BLaER1 (cell line): ENCODE measurements around the gene FAM221B.

ENCODE experiments used
- H3K27ac ChIP-seq: shearing (Covaris generic); formaldehyde crosslinking; 2 replicates; pipeline ENCODE4 v1.8.1; 2022
- H3K27me3 ChIP-seq: shearing (Covaris generic); formaldehyde crosslinking; 2 replicates; pipeline ENCODE4 v1.8.1; 2022
- H3K36me3 ChIP-seq: shearing (Covaris generic); formaldehyde crosslinking; 2 replicates; pipeline ENCODE4 v1.8.1; 2022
- H3K4me1 ChIP-seq: shearing (Covaris generic); formaldehyde crosslinking; 2 replicates; pipeline ENCODE4 v1.8.1; 2022
- H3K4me2 ChIP-seq: shearing (Covaris generic); formaldehyde crosslinking; 2 replicates; pipeline ENCODE4 v1.8.1; 2022
- H3K4me3 ChIP-seq: shearing (Covaris generic); formaldehyde crosslinking; 2 replicates; pipeline ENCODE4 v1.8.1; 2022
- H3K9ac ChIP-seq: shearing (Covaris generic); formaldehyde crosslinking; 2 replicates; pipeline ENCODE4 v1.8.1; 2022
- H3K9me3 ChIP-seq: shearing (Covaris generic); formaldehyde crosslinking; 2 replicates; pipeline ENCODE4 v1.8.1; 2022
- H4K20me1 ChIP-seq: shearing (Covaris generic); formaldehyde crosslinking; 2 replicates; pipeline ENCODE4 v1.8.1; 2022
- Cebpa-rat ChIP-seq: shearing (Covaris generic); IDR thresholded peaks from 2 replicates; pipeline ENCODE4 v1.8.1; 2022

FAM221B gene

GRCh38 chr9:35828716-35829083 lies at the start of gene FAM221B:
Gene FAM221B, minus strand, starts transcription at chr9:35828732. Its CDS starts 2,571 bp downstream, at chr9:35826161.
- no peak for TF ChIP-seq Cebpa-rat
- Histone ChIP-seq H3K27ac (peak within 1 kb of the TSS; percentile 64), H3K36me3 (no peaks in the 10 kb centered on the region), H3K4me1 (peaks cover 29% of the 10 kb centered on the region), H3K4me3 (peak within 1 kb of the TSS; percentile 73), H3K9ac (peak within 1 kb of the TSS; percentile 78), H4K20me1 (no peaks in the 10 kb centered on the region), H3K4me2 (peak within 1 kb of the TSS; percentile 96), H3K27me3 (no peaks in the 10 kb centered on the region), H3K9me3 (no peaks in the 10 kb centered on the region)

DNA sequence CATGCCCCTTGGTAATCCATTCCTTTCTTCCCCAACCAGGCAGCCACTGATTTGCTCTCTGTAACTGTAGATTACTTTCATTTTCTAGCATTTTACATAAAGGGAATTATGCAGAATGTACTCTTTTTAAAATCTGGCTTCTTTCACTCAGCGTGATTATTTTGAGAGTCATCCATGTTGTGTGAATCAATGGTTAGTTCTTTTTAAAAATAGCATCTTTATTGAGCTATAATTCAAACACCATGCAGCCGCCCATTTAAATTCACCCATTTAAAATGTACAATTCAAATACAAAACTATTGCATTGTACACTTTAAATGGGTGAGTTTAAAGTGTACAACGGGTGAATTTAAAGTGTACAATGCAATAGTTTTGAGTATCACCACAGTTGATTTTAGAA lies 44.0 kb upstream of the FAM221B start:
- H3K27ac ChIP-seq: no peak overlapping the region
- no peaks in the 10 kb centered on the region for H3K27me3 ChIP-seq
- no peak overlapping the region for H3K9ac ChIP-seq
- no peaks in the 10 kb centered on the region for H4K20me1 ChIP-seq
- TF ChIP-seq Cebpa-rat: no peak
- no peak overlapping the region for H3K4me3 ChIP-seq
- H3K9me3 ChIP-seq: peaks cover 10% of the 10 kb centered on the region
- H3K36me3 ChIP-seq: no peaks in the 10 kb centered on the region
- no peak overlapping the region for H3K4me2 ChIP-seq
- H3K4me1 ChIP-seq: no peaks in the 10 kb centered on the region

- no peaks in the 10 kb centered on the region for H3K27me3 ChIP-seq
- peaks cover 1% of the 10 kb centered on the region; the same call in 1 of the 2 replicates for H3K9me3 ChIP-seq
- H4K20me1 ChIP-seq: no peaks in the 10 kb centered on the region
- no peak for TF ChIP-seq Cebpa-rat
- H3K27ac ChIP-seq: no peak overlapping the region
- H3K4me2 ChIP-seq: no peak overlapping the region
- no peaks in the 10 kb centered on the region for H3K4me1 ChIP-seq
- H3K4me3 ChIP-seq: no peak overlapping the region
- no peaks in the 10 kb centered on the region for H3K36me3 ChIP-seq
- no peak overlapping the region for H3K9ac ChIP-seq
These were observed 43.0 kb upstream of the FAM221B start for GRCh38 chr9:35871545-35871944.

DNA sequence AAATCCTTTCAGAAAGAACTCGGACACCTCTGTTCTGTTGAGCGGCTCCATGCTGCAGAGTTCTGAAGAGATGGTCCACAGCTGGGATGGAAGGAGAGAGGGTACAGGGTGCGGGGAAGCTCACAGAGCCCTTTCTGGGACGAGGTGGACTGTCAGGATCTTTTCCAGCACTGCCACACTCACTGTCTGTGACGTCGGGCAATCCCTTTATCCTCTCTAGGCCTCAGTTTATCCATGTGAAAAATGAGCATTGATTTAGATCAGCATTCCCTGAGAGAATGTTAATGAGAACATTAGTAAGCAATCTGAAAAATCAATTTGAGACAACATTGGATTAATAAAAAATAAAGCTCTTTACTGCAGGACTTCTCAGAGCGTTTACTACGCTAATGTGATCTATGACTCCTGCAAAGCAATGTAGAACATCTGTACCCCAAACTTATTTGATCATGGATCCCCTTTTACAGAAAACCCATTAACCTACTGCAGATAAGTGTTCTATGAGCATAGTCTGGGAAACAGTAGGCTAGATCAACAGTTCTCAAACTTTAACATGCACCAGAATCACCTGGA lies 41.9 kb upstream of the FAM221B start, which contains the start of gene OR13J1:
Gene OR13J1, minus strand, starts transcription at position 51 of the 573 bp plus-strand sequence. Its CDS starts 0 bp downstream, at position 51.
- Histone ChIP-seq H3K27me3 (no peaks in the 10 kb centered on the region), H3K27ac (no peak within 1 kb of the TSS)
- no peak for TF ChIP-seq Cebpa-rat

GRCh38 chr9:35869621-35870216 lies 41.2 kb upstream of the FAM221B start:
- Histone ChIP-seq H3K36me3 (no peaks in the 10 kb centered on the region), H3K4me3 (no peak overlapping the region), H3K27ac (no peak overlapping the region), H3K27me3 (no peaks in the 10 kb centered on the region), H3K9ac (no peak overlapping the region), H3K4me2 (no peak overlapping the region), H3K9me3 (no peaks in the 10 kb centered on the region), H4K20me1 (no peaks in the 10 kb centered on the region), H3K4me1 (no peaks in the 10 kb centered on the region)
- TF ChIP-seq Cebpa-rat: no peak

More for the DNA sequence above, 41.9 kb upstream of the FAM221B start, which contains the start of gene OR13J1:
- Histone ChIP-seq H3K4me2 (no peak within 1 kb of the TSS), H3K9me3 (no peaks in the 10 kb centered on the region), H3K9ac (no peak within 1 kb of the TSS), H3K4me1 (no peaks in the 10 kb centered on the region), H3K4me3 (no peak within 1 kb of the TSS), H3K36me3 (no peaks in the 10 kb centered on the region), H4K20me1 (no peaks in the 10 kb centered on the region)

- Histone ChIP-seq H3K9ac (no peak overlapping the region), H4K20me1 (no peaks in the 10 kb centered on the region), H3K36me3 (no peaks in the 10 kb centered on the region), H3K27me3 (no peaks in the 10 kb centered on the region), H3K4me1 (no peaks in the 10 kb centered on the region), H3K4me2 (no peak overlapping the region), H3K27ac (no peak overlapping the region), H3K9me3 (no peaks in the 10 kb centered on the region), H3K4me3 (no peak overlapping the region)
- TF ChIP-seq Cebpa-rat: 0 out of 2 replicates have a peak, but pooled peaks have one; percentile 43
These were observed 40.4 kb upstream of the FAM221B start for GRCh38 chr9:35868933-35869332.

DNA sequence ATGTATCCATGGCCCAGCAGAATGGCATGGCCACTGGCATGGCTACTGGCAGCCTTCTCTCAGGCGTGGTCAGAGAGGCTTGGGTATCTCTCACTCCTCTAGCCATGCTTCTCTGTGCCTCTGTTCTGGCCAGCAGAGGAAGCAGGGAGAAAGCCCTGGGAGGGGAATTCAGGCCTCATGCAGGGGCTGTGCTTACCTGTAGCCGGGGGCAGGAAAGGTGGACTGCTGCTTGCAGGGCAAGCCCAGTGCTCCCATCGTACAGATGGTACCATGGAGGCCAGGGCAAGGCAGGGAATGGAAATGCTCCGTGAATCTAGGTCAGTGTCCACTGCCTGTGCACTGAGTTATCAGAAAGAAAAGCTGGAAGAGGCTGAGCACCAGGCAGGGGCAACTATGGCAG lies 39.0 kb upstream of the FAM221B start:
- H3K4me2 ChIP-seq: no peak overlapping the region
- no peak overlapping the region for H3K4me3 ChIP-seq
- no peak overlapping the region for H3K27ac ChIP-seq
- no peaks in the 10 kb centered on the region for H3K27me3 ChIP-seq
- no peak overlapping the region for H3K9ac ChIP-seq
- no peaks in the 10 kb centered on the region for H3K36me3 ChIP-seq
- H3K4me1 ChIP-seq: no peaks in the 10 kb centered on the region
- no peak for TF ChIP-seq Cebpa-rat
- H3K9me3 ChIP-seq: no peaks in the 10 kb centered on the region
- no peaks in the 10 kb centered on the region for H4K20me1 ChIP-seq

DNA sequence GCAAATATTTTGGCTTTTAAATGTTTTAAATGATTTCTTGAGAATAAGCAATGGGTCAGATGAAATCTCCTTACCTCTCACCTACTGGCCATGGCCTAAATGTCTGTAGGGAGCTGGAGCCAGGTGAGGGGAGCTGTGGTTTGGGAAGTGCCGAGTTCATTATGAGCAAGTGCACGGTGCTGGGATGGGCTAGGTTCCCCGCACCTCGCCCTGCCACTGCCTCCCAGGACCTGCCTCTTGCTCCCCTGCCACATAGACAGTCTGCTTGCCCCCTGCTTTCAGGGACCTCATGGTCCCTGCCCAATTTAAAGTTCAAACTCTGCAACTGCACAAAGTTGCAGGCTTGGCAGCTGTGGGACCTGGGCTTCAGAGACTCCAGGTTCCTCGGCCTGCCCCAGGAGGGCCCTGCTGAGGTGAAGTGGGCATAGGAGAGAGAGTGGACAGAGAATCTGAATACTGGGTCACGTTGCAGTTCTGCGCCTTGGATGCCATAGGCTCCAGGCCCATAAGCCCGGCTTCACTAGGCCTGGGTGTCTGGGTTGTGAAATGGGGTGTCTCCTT lies 36.2 kb upstream of the FAM221B start:
- Histone ChIP-seq H3K36me3 (no peaks in the 10 kb centered on the region), H3K4me2 (no peak overlapping the region), H4K20me1 (no peaks in the 10 kb centered on the region), H3K4me3 (no peak overlapping the region), H3K27me3 (no peaks in the 10 kb centered on the region), H3K9ac (no peak overlapping the region), H3K4me1 (no peaks in the 10 kb centered on the region), H3K9me3 (no peaks in the 10 kb centered on the region), H3K27ac (no peak overlapping the region)
- no peak for TF ChIP-seq Cebpa-rat

- no peak for TF ChIP-seq Cebpa-rat
These were observed 35.1 kb upstream of the FAM221B start for GRCh38 chr9:35863583-35863982.

DNA sequence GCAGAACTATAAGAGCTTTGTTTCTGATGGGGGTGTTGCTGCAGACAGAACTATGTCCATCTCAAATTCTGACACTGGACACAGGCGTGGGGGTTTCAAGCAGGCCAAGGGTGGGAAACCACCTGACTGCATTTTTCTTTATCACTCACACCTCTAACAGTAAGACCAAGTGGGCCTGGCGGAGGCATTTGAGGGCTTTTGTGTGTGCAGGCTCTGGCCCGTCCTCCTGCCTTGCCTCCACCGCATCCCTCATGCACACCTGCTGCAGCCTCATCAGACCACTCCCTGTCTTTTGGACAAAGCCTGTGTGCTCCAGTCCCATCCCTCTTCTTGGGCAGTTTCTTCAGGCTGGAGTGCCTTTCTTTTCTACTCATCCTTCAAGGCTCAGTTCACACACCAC lies 33.8 kb upstream of the FAM221B start:
- Histone ChIP-seq H3K4me2 (no peak overlapping the region), H3K4me1 (no peaks in the 10 kb centered on the region), H3K4me3 (no peak overlapping the region), H3K9me3 (no peaks in the 10 kb centered on the region), H3K27ac (no peak overlapping the region), H3K27me3 (no peaks in the 10 kb centered on the region), H3K9ac (no peak overlapping the region), H3K36me3 (no peaks in the 10 kb centered on the region), H4K20me1 (no peaks in the 10 kb centered on the region)
- TF ChIP-seq Cebpa-rat: no peak

More at GRCh38 chr9:35863583-35863982, 35.1 kb upstream of the FAM221B start:
- Histone ChIP-seq H3K4me1 (no peaks in the 10 kb centered on the region), H3K27ac (no peak overlapping the region), H3K4me3 (no peak overlapping the region), H3K9ac (no peak overlapping the region), H3K36me3 (no peaks in the 10 kb centered on the region), H3K9me3 (no peaks in the 10 kb centered on the region), H4K20me1 (no peaks in the 10 kb centered on the region), H3K27me3 (no peaks in the 10 kb centered on the region), H3K4me2 (no peak overlapping the region)
